SIG-M5 (cell line): ENCODE measurements around the gene EFCAB5.
"Not testable (repeated sequence)": the region's sequence is repeated elsewhere in the genome, so short reads cannot be mapped to it uniquely, and the experiment has no call there.

Source experiments
- DNase-seq: peaks from one replicate; lab custom pipeline; 2025; lab: John Stamatoyannopoulos, UW

Gene EFCAB5

GRCh38 chr17:29935909-29936308 is 5.5 kb upstream of the EFCAB5 start:
- DNase-seq = not testable (repeated sequence)

- DNase-seq = no peak
Observed at GRCh38 chr17:29936724-29937123, 4.7 kb upstream of the EFCAB5 start.

GRCh38 chr17:29945281-29945680 is 3.8 kb downstream of the EFCAB5 start:
- no peak for DNase-seq

- DNase-seq = peak; percentile 97
Observed at GRCh38 chr17:29948448-29949215, 7.2 kb downstream of the EFCAB5 start.

GRCh38 chr17:29949696-29950095 is 8.3 kb downstream of the EFCAB5 start:
- no peak for DNase-seq

GRCh38 chr17:29954405-29954804 is 13.0 kb downstream of the EFCAB5 start:
- no peak for DNase-seq

GRCh38 chr17:29956225-29956624 is 14.8 kb downstream of the EFCAB5 start:
- no peak for DNase-seq

GRCh38 chr17:29957488-29957887 is 16.1 kb downstream of the EFCAB5 start:
- not testable (repeated sequence) for DNase-seq

- DNase-seq = no peak
Observed at GRCh38 chr17:29958947-29959657, 17.7 kb downstream of the EFCAB5 start.

GRCh38 chr17:29959658-29960337 is 18.4 kb downstream of the EFCAB5 start:
- no peak for DNase-seq

GRCh38 chr17:29962656-29963055 is 21.2 kb downstream of the EFCAB5 start:
- no peak for DNase-seq

- DNase-seq = no peak
Observed at GRCh38 chr17:29968271-29968670, 26.8 kb downstream of the EFCAB5 start.

GRCh38 chr17:29972277-29972676 is 30.8 kb downstream of the EFCAB5 start:
- no peak for DNase-seq

- no peak for DNase-seq
Observed at GRCh38 chr17:29973005-29973404, 31.6 kb downstream of the EFCAB5 start.

- DNase-seq = no peak
Observed at GRCh38 chr17:29977836-29978235, 36.4 kb downstream of the EFCAB5 start.

- no peak for DNase-seq
Observed at GRCh38 chr17:29980261-29980660, 38.8 kb downstream of the EFCAB5 start.

GRCh38 chr17:29982991-29983653 is 41.7 kb downstream of the EFCAB5 start:
- no peak for DNase-seq

- no peak for DNase-seq
Observed at GRCh38 chr17:29996458-29996857, 55.0 kb downstream of the EFCAB5 start.

- no peak for DNase-seq
Observed at GRCh38 chr17:30000001-30000754, 58.7 kb downstream of the EFCAB5 start.

- DNase-seq = no peak
Observed at GRCh38 chr17:30000755-30001257, 59.4 kb downstream of the EFCAB5 start.

GRCh38 chr17:30002088-30002487 is 60.7 kb downstream of the EFCAB5 start:
- no peak for DNase-seq
